HUES6 (cell line): ENCODE data around the gene GSS.

Experiments used
- H3K27ac ChIP-seq: 2 replicates; pipeline ENCODE4 v1.7.0; 2013; ENCODE audit warnings: low read depth, mild to moderate bottlenecking, low read length, inconsistent platforms
- H3K27me3 ChIP-seq: 2 replicates; pipeline ENCODE4 v1.6.1; 2013; ENCODE audit warnings: low read length; ENCODE audit not compliant: control insufficient read depth, insufficient read depth
- H3K36me3 ChIP-seq: 2 replicates; pipeline ENCODE4 v1.6.1; 2013; ENCODE audit warnings: low read length; ENCODE audit not compliant: control insufficient read depth, insufficient read depth
- H3K4me1 ChIP-seq: 2 replicates; pipeline ENCODE4 v1.6.1; 2013; ENCODE audit warnings: low read length; ENCODE audit not compliant: control insufficient read depth, insufficient read depth
- H3K4me3 ChIP-seq: 2 replicates; pipeline ENCODE4 v1.5.1; 2013; ENCODE audit warnings: low read depth, low read length
- H3K9ac ChIP-seq: one replicate; pipeline ENCODE4 v1.6.1; 2013; ENCODE audit warnings: mild to moderate bottlenecking, low read length
- H3K9me3 ChIP-seq: 2 replicates; pipeline ENCODE4 v1.6.1; 2013; ENCODE audit warnings: low read depth, low read length; ENCODE audit not compliant: control insufficient read depth, insufficient read depth

Gene GSS

GRCh38 chr20:34895465-34895864 lies 60.1 kb downstream of the GSS start:
- 0 out of 2 replicates have a peak, but pooled peaks cover 3% of the 10 kb centered on the region for H3K9me3 ChIP-seq
- no peaks in the 10 kb centered on the region for H3K27me3 ChIP-seq
- H3K9ac ChIP-seq: no peak overlapping the region
- H3K36me3 ChIP-seq: peaks cover 5% of the 10 kb centered on the region; the same call in 1 of the 2 replicates
- H3K27ac ChIP-seq: no peak overlapping the region
- no peaks in the 10 kb centered on the region for H3K4me1 ChIP-seq
- no peak overlapping the region for H3K4me3 ChIP-seq

- H3K27ac ChIP-seq: no peak overlapping the region
- H3K27me3 ChIP-seq: no peaks in the 10 kb centered on the region
- H3K4me3 ChIP-seq: no peak overlapping the region
- peaks cover 5% of the 10 kb centered on the region; the same call in 1 of the 2 replicates for H3K36me3 ChIP-seq
- H3K9me3 ChIP-seq: 0 out of 2 replicates have a peak, but pooled peaks cover under 1% of the 10 kb centered on the region
- no peaks in the 10 kb centered on the region for H3K4me1 ChIP-seq
- no peak overlapping the region for H3K9ac ChIP-seq
Measured at GRCh38 chr20:34894723-34895122, 60.9 kb downstream of the GSS start.

- Histone ChIP-seq H3K9ac (no peak overlapping the region), H3K4me1 (no peaks in the 10 kb centered on the region), H3K27me3 (no peaks in the 10 kb centered on the region), H3K27ac (no peak overlapping the region), H3K9me3 (no peaks in the 10 kb centered on the region), H3K4me3 (no peak overlapping the region), H3K36me3 (peaks cover 4% of the 10 kb centered on the region; the same call in 1 of the 2 replicates)
Measured at GRCh38 chr20:34892671-34893070, 62.9 kb downstream of the GSS start.

- peaks cover 4% of the 10 kb centered on the region; the same call in 1 of the 2 replicates for H3K36me3 ChIP-seq
- H3K27ac ChIP-seq: no peak overlapping the region
- no peaks in the 10 kb centered on the region for H3K4me1 ChIP-seq
- no peaks in the 10 kb centered on the region for H3K27me3 ChIP-seq
- no peaks in the 10 kb centered on the region for H3K9me3 ChIP-seq
- H3K4me3 ChIP-seq: no peak overlapping the region
- H3K9ac ChIP-seq: no peak overlapping the region
Measured at GRCh38 chr20:34891166-34892062, 64.2 kb downstream of the GSS start.

- no peak overlapping the region for H3K9ac ChIP-seq
- no peaks in the 10 kb centered on the region for H3K4me1 ChIP-seq
- H3K36me3 ChIP-seq: peaks cover 13% of the 10 kb centered on the region; the same call in 1 of the 2 replicates
- no peaks in the 10 kb centered on the region for H3K9me3 ChIP-seq
- H3K4me3 ChIP-seq: no peak overlapping the region
- no peak overlapping the region for H3K27ac ChIP-seq
- no peaks in the 10 kb centered on the region for H3K27me3 ChIP-seq
Measured at GRCh38 chr20:34888468-34888867, 67.1 kb downstream of the GSS start.

- no peaks in the 10 kb centered on the region for H3K27me3 ChIP-seq
- H3K9me3 ChIP-seq: no peaks in the 10 kb centered on the region
- H3K4me1 ChIP-seq: no peaks in the 10 kb centered on the region
- H3K36me3 ChIP-seq: peaks cover 21% of the 10 kb centered on the region; the same call in 1 of the 2 replicates
- H3K9ac ChIP-seq: no peak overlapping the region
- H3K4me3 ChIP-seq: no peak overlapping the region
- H3K27ac ChIP-seq: no peak overlapping the region
Measured at GRCh38 chr20:34887023-34887422, 68.6 kb downstream of the GSS start.

GRCh38 chr20:34886122-34886521 lies 69.5 kb downstream of the GSS start:
- Histone ChIP-seq H3K27me3 (no peaks in the 10 kb centered on the region), H3K36me3 (peaks cover 21% of the 10 kb centered on the region; the same call in 1 of the 2 replicates)

GRCh38 chr20:34884260-34884659 lies 71.3 kb downstream of the GSS start:
- no peak overlapping the region for H3K27ac ChIP-seq
- H3K4me1 ChIP-seq: no peaks in the 10 kb centered on the region
- H3K27me3 ChIP-seq: no peaks in the 10 kb centered on the region
- H3K9ac ChIP-seq: no peak overlapping the region
- H3K36me3 ChIP-seq: peaks cover 21% of the 10 kb centered on the region; the same call in 1 of the 2 replicates
- no peaks in the 10 kb centered on the region for H3K9me3 ChIP-seq
- H3K4me3 ChIP-seq: no peak overlapping the region

More at GRCh38 chr20:34886122-34886521, 69.5 kb downstream of the GSS start:
- Histone ChIP-seq H3K4me3 (no peak overlapping the region), H3K27ac (no peak overlapping the region), H3K9me3 (no peaks in the 10 kb centered on the region), H3K4me1 (no peaks in the 10 kb centered on the region), H3K9ac (no peak overlapping the region)

- Histone ChIP-seq H3K27me3 (no peaks in the 10 kb centered on the region), H3K27ac (no peak overlapping the region), H3K4me1 (no peaks in the 10 kb centered on the region), H3K4me3 (no peak overlapping the region), H3K9ac (no peak overlapping the region), H3K36me3 (peaks cover 21% of the 10 kb centered on the region; the same call in 1 of the 2 replicates), H3K9me3 (no peaks in the 10 kb centered on the region)
Measured at GRCh38 chr20:34883809-34884208, 71.8 kb downstream of the GSS start.

- H3K27ac ChIP-seq: no peak overlapping the region
- H3K36me3 ChIP-seq: peaks cover 21% of the 10 kb centered on the region; the same call in 1 of the 2 replicates
- H3K4me3 ChIP-seq: no peak overlapping the region
- no peaks in the 10 kb centered on the region for H3K9me3 ChIP-seq
- H3K9ac ChIP-seq: no peak overlapping the region
- H3K4me1 ChIP-seq: no peaks in the 10 kb centered on the region
- no peaks in the 10 kb centered on the region for H3K27me3 ChIP-seq
Measured at GRCh38 chr20:34883087-34883688, 72.4 kb downstream of the GSS start.

GRCh38 chr20:34881689-34882088 lies 73.9 kb downstream of the GSS start:
- no peak overlapping the region for H3K27ac ChIP-seq
- H3K4me1 ChIP-seq: peaks cover 4% of the 10 kb centered on the region; the same call in 1 of the 2 replicates
- peaks cover 21% of the 10 kb centered on the region; the same call in 1 of the 2 replicates for H3K36me3 ChIP-seq

More at GRCh38 chr20:34881689-34882088, 73.9 kb downstream of the GSS start:
- Histone ChIP-seq H3K27me3 (peaks cover 6% of the 10 kb centered on the region; the same call in 1 of the 2 replicates), H3K9ac (no peak overlapping the region), H3K9me3 (no peaks in the 10 kb centered on the region), H3K4me3 (no peak overlapping the region)
